Activated CD4-positive, alpha-beta memory T cell treated with anti-CD3 and anti-CD28 coated beads, Interleukin-2, amount 10 ng/mL, durations not matched to agents 7 days and 5 days (primary cell): Measurements from ENCODE around the gene ADCY3. TPM values are rescaled to one million over a fixed set of nuclear protein-coding genes. Genes with fewer than 3 reads are reported as not detected.

Experiments used
- CTCF ChIA-PET: fragments of 350-600 bp; sonication (Branson Sonifier 250); formaldehyde crosslinking; loops from one replicate; lab custom pipeline; 2021; ENCODE audit warnings: antibody characterized with exemption, inconsistent platforms; lab: Charles Lee
- POLR2A ChIA-PET: fragments of 350-600 bp; sonication (Branson Sonifier 250); formaldehyde crosslinking; loops from one replicate; lab custom pipeline; 2021; ENCODE audit warnings: antibody characterized with exemption; lab: Charles Lee
- DNase-seq: peaks from one replicate; pipeline ENCODE4 v3.0.0-alpha.2; 2020
- H3K27ac Mint-ChIP-seq: one replicate; pipeline ENCODE4 v1.8.0; 2021; ENCODE audit warnings: mild to moderate bottlenecking, mixed read lengths
- H3K27me3 Mint-ChIP-seq: one replicate; pipeline ENCODE4 v1.8.0; 2021; ENCODE audit warnings: mixed read lengths
- H3K36me3 Mint-ChIP-seq: one replicate; pipeline ENCODE4 v1.8.0; 2021; ENCODE audit warnings: low read depth, mixed read lengths
- H3K4me1 Mint-ChIP-seq: one replicate; pipeline ENCODE4 v1.8.0; 2021; ENCODE audit warnings: mixed read lengths
- H3K4me3 Mint-ChIP-seq: one replicate; pipeline ENCODE4 v1.8.0; 2021; ENCODE audit warnings: mild to moderate bottlenecking, mixed read lengths
- H3K9me3 Mint-ChIP-seq: one replicate; pipeline ENCODE4 v1.8.0; 2021; ENCODE audit warnings: mixed read lengths
- total RNA-seq, 2 experiments: library from RNA; stranded (reverse); gene quantifications; one replicate each; pipeline ENCODE4 v1.2.3, GENCODE V29; 2021

Gene ADCY3
- total RNA-seq, 2 experiments from 2014 or later: 55.6 to 58.5 TPM

DNA sequence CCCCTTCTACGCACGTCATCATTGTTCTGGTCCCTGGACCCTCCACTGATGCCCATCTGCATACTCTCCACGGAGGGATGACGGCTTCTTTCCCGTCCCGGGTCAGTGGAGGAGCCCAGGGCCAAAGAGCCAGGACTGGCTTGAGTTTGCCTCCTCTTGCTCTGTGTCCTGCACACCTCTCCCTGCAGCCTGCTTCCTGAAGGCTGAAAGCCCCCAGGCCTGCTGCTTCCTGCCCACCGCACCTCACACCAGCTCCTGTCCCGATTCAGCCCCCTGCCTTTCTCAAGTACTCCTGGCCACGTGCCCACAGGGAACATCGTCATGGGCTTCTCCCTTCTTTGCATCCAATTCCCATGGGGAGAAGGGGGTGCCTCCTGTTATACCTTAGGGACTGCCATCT is 7.1 kb downstream of the ADCY3 start:
- ChIA-PET CTCF (no interaction called here), POLR2A (no interaction called here)
- H3K4me1 Mint-ChIP-seq: peaks cover 36% of the 10 kb centered on the region
- H3K27ac Mint-ChIP-seq: no peak overlapping the region
- no peaks in the 10 kb centered on the region for H3K27me3 Mint-ChIP-seq
- no peak for DNase-seq
- H3K36me3 Mint-ChIP-seq: peaks cover 56% of the 10 kb centered on the region
- H3K4me3 Mint-ChIP-seq: no peak overlapping the region
- no peaks in the 10 kb centered on the region for H3K9me3 Mint-ChIP-seq

DNA sequence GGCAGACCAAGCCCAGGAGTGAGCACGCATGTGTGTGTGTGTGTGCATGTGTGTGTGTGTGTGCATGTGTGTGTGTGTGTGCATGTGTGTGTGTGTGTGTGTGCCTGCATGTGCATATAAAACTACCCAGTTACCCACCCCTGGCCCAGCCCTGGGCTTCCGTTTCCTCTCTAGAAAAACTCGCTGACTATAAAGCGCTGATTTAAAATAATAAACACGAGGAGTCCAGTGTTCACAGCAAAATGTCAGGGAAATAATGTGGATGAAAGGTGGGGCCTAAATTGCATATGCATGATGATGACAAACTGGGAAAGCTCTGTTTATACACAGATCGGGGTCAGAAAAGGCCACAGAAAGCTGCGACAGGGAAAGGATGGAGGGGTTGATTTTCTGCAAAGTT is 7.5 kb downstream of the ADCY3 start:
- H3K27me3 Mint-ChIP-seq: no peaks in the 10 kb centered on the region
- H3K4me3 Mint-ChIP-seq: no peak overlapping the region
- H3K27ac Mint-ChIP-seq: no peak overlapping the region
- POLR2A ChIA-PET: no interaction called here
- no peak for DNase-seq
- H3K9me3 Mint-ChIP-seq: no peaks in the 10 kb centered on the region
- CTCF ChIA-PET: no interaction called here
- peaks cover 31% of the 10 kb centered on the region for H3K4me1 Mint-ChIP-seq
- H3K36me3 Mint-ChIP-seq: peaks cover 52% of the 10 kb centered on the region

DNA sequence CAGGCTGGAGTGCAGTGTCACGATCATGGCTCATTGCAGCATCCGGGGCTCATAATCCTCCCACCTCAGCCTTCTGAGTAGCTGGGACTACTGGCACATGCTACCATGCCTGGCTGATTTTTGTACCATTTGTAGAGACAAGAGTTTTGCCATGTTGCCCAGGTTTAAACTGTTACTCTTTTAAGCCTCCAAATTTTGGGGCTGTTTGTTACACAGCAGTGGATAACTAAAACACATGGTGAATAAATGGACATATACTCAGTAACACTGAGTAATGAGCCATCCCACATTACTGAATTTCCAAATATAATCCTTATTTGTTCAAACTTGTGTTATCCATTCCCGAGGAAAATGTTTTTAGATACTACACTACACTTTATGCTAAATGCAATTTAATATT is 9.8 kb downstream of the ADCY3 start:
- no peak overlapping the region for H3K4me3 Mint-ChIP-seq
- POLR2A ChIA-PET: interaction anchor here (0.6 kb wide), 1 partner anchor 456 kb away, joined by 3 read pairs; no protein-coding TSS in a partner anchor
- no peaks in the 10 kb centered on the region for H3K27me3 Mint-ChIP-seq
- peaks cover 21% of the 10 kb centered on the region for H3K4me1 Mint-ChIP-seq
- H3K36me3 Mint-ChIP-seq: peaks cover 54% of the 10 kb centered on the region
- no peak overlapping the region for H3K27ac Mint-ChIP-seq
- CTCF ChIA-PET: no interaction called here
- no peaks in the 10 kb centered on the region for H3K9me3 Mint-ChIP-seq
- no peak for DNase-seq

DNA sequence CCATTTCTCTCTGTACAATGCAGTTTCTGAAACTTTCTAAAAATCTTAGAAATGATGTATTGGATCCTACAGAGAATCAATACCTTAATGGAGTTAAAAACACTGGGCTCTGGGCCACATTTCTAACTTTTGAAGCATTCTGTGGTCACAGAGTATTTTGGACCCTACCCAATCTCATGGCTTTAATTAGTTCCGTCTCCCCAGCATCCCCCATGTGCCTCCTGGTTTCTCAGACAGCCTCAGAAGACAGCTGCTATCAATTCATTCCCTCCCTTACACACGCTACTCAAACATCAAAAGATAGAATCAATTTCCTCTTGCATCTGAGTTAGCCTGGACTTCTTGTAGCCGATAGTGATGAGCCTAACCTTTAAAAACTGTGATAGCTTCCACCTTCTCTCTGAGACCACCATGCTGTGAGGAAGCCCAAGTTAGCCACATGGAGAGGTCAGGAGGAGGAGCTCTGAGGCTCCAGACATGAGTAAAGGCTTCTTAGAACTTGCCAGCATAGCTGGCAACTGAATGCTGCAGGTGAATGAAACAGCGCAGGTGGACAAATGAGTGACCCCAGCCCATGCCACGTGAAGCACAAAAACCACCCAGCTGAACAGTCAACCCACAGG is 10.4 kb downstream of the ADCY3 start:
- POLR2A ChIA-PET: interaction anchor here (0.6 kb wide), 1 partner anchor 455 kb away, joined by 3 read pairs; no protein-coding TSS in a partner anchor

DNA sequence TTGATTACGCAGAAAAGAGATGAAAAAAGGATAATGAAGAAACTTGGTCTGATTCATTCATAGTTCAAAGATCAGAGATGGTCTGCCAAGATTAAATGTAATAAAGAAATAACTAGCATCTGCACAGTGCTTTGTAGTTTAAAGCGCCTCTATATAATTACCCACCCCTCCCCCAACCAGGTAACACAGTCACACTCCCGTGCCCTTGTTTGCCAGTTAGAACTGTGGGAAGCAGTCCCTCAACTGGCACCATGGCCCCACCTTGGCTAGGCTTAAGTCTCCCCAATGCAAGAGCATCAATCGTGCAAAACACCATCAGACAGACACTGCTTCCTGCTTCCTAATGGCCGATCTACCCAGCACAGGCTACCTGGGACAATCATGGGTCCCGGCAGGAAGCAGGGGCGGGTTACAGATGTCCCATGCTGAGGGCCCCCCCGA is 11.6 kb downstream of the ADCY3 start:
- H3K27me3 Mint-ChIP-seq: no peaks in the 10 kb centered on the region
- H3K9me3 Mint-ChIP-seq: no peaks in the 10 kb centered on the region
- CTCF ChIA-PET: no interaction called here
- POLR2A ChIA-PET: no interaction called here
- peaks cover 57% of the 10 kb centered on the region for H3K36me3 Mint-ChIP-seq
- H3K4me3 Mint-ChIP-seq: no peak overlapping the region
- H3K4me1 Mint-ChIP-seq: peaks cover 10% of the 10 kb centered on the region
- no peak overlapping the region for H3K27ac Mint-ChIP-seq
- no peak for DNase-seq

More for the DNA sequence above, 10.4 kb downstream of the ADCY3 start:
- CTCF ChIA-PET: no interaction called here
- no peaks in the 10 kb centered on the region for H3K9me3 Mint-ChIP-seq
- H3K4me1 Mint-ChIP-seq: peaks cover 16% of the 10 kb centered on the region
- H3K36me3 Mint-ChIP-seq: peaks cover 53% of the 10 kb centered on the region
- DNase-seq: no peak
- H3K27me3 Mint-ChIP-seq: no peaks in the 10 kb centered on the region
- no peak overlapping the region for H3K27ac Mint-ChIP-seq
- H3K4me3 Mint-ChIP-seq: no peak overlapping the region

DNA sequence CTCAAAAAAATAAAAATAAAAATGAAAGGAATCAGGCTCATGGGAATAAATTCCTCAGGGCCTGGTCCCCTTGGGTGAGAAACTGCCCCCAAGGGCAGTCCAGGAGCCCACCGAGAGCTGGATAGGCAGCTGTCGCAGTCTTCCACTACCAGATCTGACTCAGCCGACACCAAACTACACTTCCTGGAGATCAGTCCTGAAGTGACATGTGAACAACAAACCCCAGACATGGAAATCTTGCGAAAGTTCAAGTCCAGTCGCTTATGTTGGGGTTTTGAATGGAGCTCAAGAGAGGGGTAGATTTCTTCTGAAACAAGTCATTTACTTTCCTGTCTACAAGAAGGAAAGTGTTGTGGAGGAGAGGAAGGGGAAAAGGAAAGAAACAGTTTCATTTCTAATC is 12.9 kb downstream of the ADCY3 start:
- Mint-ChIP-seq H3K4me3 (no peak overlapping the region), H3K27ac (no peak overlapping the region), H3K9me3 (no peaks in the 10 kb centered on the region), H3K4me1 (peaks cover 9% of the 10 kb centered on the region), H3K27me3 (no peaks in the 10 kb centered on the region), H3K36me3 (peaks cover 59% of the 10 kb centered on the region)
- POLR2A ChIA-PET: no interaction called here
- CTCF ChIA-PET: interaction anchor here (1.1 kb wide), 1 partner anchor 10 kb away, joined by 3 read pairs; no protein-coding TSS in a partner anchor
- no peak for DNase-seq

DNA sequence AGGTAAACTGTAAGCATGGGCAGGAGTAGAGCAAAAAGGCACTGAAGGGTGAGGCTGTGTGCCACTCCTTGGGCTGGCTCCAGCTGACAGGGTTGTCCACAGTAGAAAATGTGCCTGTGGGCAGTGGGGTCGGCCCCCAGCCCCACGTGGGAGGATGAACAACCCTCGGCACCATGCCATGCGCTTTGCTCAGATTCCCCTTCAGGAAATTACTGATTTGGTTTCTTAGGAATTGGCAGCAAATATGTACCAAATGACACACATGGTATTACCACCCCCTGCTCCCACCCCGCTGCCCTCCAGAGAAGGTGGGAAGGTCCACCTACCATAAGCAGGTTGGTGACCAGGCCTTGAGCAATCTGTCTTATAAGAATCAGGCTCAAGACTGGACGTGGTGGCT is 13.6 kb downstream of the ADCY3 start:
- Mint-ChIP-seq H3K4me3 (no peak overlapping the region), H3K27me3 (no peaks in the 10 kb centered on the region), H3K4me1 (peaks cover 9% of the 10 kb centered on the region), H3K9me3 (no peaks in the 10 kb centered on the region), H3K27ac (no peak overlapping the region), H3K36me3 (peaks cover 56% of the 10 kb centered on the region)
- ChIA-PET POLR2A (interaction anchor here (1.0 kb wide), 1 partner anchor 11 kb away, joined by 4 read pairs; no protein-coding TSS in a partner anchor), CTCF (no interaction called here)
- DNase-seq: no peak

DNA sequence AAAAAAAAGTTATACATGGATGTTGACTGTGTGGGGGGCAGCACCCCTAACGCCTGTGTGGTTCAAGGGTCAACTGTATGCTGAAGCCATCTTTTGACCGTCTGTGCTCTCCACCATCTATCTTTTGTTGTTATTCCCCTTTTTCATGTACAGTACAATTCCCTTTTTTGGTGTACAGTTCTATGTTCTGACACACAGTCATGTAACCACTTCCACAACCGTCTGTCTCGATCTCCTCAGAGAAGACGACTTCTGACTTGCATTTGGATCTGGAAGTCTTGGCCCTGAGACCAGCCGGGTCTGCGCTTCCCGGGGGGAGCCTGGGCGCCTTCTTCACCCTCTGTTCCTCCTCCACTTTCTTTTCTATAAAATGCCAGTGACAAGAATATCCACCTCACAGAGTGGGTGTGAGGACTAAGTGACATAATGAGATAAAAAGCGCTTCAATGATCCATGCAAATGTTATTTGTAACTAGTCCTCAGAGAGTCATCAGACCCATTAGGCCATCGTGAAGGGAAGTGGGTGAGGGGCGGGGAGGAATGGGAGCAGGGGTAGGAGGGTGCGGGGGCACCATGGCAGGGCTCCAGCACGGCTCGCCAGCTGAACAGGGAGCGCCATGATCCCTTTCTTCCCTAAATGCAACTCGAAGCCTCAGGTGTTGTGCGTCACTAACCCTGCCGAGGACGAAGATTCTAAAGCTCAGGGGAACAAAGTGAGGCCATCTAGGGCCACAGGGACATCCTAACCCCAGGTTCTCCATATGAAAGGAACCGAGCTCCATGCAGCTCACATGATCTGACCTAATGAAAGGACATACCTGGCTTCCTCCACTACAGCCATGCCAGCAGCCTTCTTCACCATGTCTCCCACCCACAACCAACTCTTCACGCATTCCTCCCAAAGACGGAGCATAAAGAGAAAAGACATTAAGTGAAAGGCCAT is 16.6 kb downstream of the ADCY3 start:
- Mint-ChIP-seq H3K4me1 (peaks cover 4% of the 10 kb centered on the region), H3K9me3 (peaks cover 3% of the 10 kb centered on the region), H3K36me3 (peaks cover 60% of the 10 kb centered on the region), H3K27me3 (no peaks in the 10 kb centered on the region), H3K4me3 (no peak overlapping the region), H3K27ac (no peak overlapping the region)
- ChIA-PET POLR2A (no interaction called here), CTCF (no interaction called here)
- no peak for DNase-seq

DNA sequence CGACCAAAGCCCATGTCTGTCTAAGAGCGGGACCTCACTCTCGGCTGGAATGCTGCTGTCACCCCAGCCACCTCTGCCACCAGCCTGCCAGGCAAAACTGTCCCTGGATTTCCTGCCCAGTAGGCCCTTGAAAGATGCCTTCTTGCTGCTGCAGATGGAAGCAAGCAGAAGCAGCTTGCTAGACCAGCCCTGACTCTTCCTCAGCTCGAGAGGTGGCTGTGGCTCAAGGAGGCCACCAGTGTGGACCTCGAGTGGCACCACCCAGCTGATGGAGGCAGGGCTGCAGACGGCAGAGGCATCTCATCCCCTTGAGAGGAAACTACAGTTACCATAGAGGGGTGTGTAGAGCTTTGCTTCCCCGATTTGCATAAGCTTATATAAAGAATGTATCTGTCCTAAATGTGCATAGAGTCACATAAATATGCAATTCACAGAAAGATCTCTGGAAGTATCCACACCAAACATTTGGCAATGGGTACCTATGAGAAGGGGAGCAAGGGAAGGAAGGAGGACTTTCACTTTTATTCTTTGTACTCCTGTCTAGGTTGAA is 20.6 kb downstream of the ADCY3 start:
- no peak for DNase-seq
- ChIA-PET POLR2A (no interaction called here), CTCF (no interaction called here)
- Mint-ChIP-seq H3K27me3 (no peaks in the 10 kb centered on the region), H3K9me3 (peaks cover 33% of the 10 kb centered on the region), H3K4me3 (no peak overlapping the region), H3K4me1 (no peaks in the 10 kb centered on the region), H3K27ac (no peak overlapping the region), H3K36me3 (peaks cover 82% of the 10 kb centered on the region)

DNA sequence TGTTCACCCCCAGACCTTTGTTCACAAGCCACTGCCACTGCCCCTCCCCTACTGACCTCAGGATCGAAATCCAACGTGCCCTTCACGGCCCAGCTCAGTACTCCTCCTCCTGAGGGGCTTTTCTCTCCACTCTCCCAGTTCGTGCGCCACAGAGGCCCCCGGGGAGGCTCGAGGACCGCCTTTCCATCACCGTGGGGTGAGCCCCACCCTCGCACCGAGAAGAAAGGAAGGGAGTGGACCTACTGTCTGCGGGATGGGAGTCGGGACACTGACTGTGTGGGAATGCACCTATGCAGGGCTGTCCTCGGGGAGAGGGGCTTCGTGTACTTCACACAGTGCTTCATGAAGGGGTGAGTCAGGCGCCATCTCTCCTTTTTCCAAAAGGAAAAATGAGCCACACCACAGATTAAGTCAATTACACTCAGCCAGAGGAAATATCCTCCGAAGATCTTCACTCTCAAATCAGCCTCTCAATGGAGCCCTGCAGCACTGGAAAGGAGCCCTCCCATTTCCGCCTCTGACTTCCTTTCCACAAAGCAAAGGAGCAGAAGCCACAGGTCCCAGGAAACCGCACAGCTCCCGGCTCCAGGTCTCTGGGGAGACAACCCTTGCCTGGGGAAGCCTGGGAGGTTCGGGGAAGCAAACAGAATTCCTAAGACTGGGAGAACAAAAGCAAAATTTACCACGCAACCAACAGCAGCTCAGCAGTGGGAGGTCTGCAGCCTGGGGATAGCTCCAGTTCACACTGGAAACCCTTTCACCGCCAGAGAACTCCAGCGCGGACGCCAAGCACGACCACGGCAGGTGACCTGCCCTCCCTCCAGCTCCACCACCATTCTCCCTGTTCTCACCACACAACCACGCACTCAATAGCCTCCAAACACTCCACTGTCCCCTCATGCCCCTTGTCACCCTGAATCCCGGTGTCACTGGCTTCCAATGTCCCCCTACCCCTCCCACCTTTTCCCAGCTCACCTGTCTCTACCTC is 21.6 kb downstream of the ADCY3 start:
- Mint-ChIP-seq H3K9me3 (peaks cover 41% of the 10 kb centered on the region), H3K4me1 (no peaks in the 10 kb centered on the region), H3K27ac (no peak overlapping the region), H3K4me3 (no peak overlapping the region), H3K27me3 (no peaks in the 10 kb centered on the region), H3K36me3 (peaks cover 82% of the 10 kb centered on the region)
- ChIA-PET CTCF (no interaction called here), POLR2A (no interaction called here)
- DNase-seq: no peak

DNA sequence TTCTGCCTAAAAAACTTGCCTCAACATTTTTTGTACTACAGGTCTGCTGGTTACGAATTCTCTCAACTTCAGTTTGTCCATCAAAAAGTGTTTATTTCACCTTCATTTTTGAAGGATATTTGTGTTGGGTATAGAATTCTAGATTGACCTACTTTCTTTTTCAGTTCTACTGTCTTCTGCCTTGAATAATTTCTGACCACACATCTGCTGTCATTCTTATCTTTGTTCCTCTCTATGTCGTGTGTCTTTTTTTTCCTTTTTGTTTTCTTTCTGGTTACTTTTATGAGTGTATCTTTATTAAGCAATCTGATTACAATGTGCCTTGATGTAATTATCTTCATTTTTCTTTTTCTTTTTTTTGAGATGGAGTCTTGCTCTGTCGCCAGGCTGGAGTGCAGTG is 25.3 kb downstream of the ADCY3 start:
- Mint-ChIP-seq H3K36me3 (peaks cover 65% of the 10 kb centered on the region), H3K27me3 (no peaks in the 10 kb centered on the region), H3K4me1 (no peaks in the 10 kb centered on the region), H3K9me3 (peaks cover 41% of the 10 kb centered on the region), H3K27ac (no peak overlapping the region), H3K4me3 (no peak overlapping the region)
- ChIA-PET POLR2A (no interaction called here), CTCF (no interaction called here)
- DNase-seq: no peak

DNA sequence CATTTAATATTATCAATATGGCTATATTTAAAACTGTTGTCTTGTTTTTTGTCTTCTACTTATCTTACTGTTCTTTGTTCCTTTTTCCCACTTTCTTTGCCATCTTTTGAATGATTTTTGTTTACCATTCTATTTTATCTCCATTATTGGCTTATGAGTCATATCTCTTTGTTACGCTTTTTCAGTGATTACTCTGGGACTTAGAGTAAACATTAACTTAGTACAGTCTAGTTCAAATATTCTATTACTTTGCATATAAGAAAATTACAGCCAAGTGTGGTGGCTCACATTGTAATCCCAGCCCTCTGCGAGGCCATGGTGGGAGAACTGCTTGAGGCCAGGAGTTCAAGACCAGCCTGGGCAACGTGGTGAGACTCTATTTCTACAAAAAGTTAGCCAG is 26.1 kb downstream of the ADCY3 start:
- Mint-ChIP-seq H3K36me3 (peaks cover 57% of the 10 kb centered on the region), H3K27ac (no peak overlapping the region), H3K4me3 (no peak overlapping the region), H3K4me1 (no peaks in the 10 kb centered on the region), H3K9me3 (peaks cover 41% of the 10 kb centered on the region), H3K27me3 (no peaks in the 10 kb centered on the region)
- CTCF ChIA-PET: no interaction called here
- DNase-seq: no peak
- POLR2A ChIA-PET: no interaction called here
